ENCODE data around the gene ATP11A.

ATP11A gene

GRCh38 chr13:112760435-112760834 is 70.6 kb downstream of the ATP11A start:
- peak; percentile 73 for DNase-seq (ENCODE audit: low read depth)

DNA sequence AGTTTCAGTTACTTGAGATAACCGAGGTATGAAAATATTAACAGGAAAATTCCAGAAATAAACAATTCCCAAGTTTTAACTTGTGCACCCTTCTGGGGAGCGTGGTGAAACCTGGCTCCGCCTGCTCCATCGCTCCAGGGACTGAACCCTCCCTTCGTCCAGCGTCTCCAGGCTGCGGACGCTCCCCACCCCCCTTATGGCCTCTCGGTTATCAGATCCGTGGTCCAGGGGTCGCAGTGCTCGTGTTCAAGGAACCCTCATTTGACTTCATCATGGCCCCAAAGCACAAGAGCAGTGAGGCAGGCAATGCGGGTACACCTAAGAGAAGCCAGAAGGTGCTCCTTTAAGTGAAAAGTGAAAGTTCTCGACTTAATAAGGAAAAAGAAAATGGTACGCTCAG is 71.1 kb downstream of the ATP11A start:
- no peak for DNase-seq (ENCODE audit: low read depth)

DNA sequence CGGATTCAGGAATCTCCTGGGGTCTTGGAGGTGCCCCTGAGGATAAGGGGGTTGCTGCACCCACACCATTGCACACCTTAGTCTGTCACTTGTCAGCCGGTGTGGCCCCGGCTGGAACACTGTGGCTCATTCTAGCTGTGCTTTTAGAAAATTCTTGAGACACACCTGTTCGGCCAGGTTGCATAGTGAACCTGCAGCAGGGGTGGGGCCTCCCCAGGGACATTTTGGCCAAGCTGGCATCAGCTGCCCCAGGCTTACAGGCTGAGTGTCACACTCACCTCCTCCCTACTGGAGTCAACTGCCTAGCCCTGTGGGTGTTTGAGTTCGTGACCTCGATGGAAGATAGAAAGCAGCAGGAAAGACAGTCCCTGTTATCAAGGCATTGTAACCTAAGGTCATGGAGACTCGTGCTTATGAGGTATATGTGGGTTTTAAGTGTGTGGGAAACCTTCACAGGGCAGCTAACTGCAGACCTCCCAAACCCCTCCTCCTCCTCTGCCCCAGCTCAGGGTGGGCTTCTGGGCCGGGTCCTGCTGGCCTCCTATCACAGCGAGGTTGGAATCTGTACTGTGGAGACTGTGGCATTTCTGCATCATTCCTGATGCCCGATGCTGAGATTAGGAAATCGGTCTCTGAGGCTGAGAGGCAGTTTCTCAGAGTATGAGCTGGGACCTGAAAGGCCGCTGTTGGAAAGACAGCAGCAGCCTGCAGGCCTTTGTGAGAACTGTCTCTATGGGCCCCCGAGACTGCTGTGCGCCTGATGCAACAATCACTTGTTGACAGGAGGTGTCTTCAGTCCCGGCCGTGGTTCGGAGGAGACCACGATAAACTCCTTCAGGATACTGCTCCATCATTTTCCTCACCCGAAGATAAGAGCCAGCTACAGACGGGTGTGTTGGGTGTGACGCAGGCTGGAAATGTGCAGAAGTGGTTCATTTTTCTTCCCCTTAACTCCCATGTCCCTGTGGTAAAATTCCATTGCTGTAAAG is 72.2 kb downstream of the ATP11A start:
- peak; percentile 99 for DNase-seq (ENCODE audit: low read depth)

GRCh38 chr13:112762690-112763080 is 72.8 kb downstream of the ATP11A start:
- no peak for DNase-seq (ENCODE audit: low read depth)

GRCh38 chr13:112764028-112764427 is 74.2 kb downstream of the ATP11A start:
- no peak for DNase-seq (ENCODE audit: low read depth)

GRCh38 chr13:112764864-112765561 is 75.2 kb downstream of the ATP11A start:
- no peak for DNase-seq (ENCODE audit: low read depth)

DNA sequence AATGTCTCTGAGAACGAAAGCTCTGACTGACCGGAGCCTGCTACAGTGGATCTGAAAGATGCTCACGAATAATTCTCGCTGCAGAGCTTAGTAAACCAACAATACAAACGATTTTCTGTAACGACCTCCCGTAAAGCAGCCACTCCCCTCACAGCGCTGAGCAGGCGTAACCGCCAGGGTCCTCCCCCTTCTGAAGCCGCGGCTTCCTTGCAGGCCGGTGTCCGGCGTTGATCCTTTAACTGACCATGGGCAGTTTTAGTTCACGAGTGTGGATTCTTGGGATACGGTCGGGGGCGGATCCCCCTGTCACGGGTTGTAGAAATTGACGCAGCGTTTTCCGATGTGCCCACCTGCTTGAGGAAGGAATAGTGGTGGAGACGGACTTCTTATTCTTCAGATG is 75.9 kb downstream of the ATP11A start:
- no peak for DNase-seq (ENCODE audit: low read depth)

DNA sequence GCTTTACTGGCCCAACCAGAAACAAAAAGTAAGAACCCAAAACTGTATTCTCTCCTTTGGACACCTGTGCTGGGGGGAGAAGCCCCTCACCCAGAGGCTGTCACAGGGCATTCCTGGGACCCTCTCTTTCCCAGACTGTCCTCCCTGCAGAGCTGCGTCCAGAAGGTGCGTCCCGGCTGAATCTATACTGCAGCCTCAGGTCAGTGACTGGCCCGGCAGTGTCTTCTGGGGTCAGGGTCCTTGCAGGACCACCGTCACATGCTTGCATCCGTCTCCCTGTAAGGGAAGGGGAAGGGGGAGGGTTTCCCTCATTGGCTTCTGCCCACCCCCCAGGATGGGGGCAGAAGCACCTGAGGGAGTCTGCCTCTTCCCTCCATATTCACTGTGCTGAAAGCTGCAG is 76.5 kb downstream of the ATP11A start:
- DNase-seq (ENCODE audit: low read depth) = no peak

DNA sequence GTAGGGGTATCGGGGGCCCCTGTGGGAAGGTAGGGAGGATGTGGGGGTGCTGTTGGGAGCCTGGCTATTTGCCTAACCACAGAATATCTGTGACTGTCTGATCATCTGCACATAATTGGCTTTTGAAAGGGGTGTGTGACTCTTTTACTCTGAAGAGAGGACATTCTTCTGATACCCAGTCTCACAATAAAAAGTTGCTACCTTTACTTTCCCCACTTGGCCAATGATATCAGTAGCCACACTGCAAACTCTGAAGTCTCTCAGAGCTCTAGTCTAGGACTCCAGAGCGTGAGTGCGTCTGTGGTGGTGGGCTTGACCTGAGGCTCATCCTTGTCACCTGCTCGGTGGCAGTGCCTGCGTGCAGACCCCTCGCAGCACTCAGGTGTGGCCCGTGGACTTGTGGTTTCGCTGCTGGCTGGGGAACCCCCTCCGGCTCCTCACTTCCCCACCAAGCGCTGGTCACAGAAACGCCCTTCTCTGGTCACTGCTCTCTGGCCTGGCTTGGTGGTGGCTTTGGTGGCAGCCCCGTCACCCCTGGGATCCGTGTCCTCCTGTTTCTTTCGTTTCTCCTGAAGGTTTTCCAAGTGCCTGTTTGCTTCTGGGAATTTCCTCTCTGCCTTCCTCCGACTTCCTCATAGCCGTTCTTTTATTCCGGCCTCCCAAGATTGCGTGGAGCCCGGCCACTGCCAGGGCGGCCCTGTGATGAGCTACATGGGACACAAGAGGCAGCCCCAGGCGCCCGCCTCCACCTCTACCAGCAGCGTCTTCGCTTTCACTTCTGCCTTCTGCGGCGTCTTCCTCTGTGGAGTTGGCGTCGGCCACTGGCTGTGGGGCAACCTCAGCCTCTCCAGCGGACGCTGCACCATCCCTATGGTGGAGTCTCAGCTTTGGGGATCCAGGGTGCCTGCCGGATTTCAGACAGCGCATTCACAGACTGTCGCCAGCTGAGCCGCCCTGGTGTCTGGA is 78.0 kb downstream of the ATP11A start:
- DNase-seq (ENCODE audit: low read depth) = no peak

DNA sequence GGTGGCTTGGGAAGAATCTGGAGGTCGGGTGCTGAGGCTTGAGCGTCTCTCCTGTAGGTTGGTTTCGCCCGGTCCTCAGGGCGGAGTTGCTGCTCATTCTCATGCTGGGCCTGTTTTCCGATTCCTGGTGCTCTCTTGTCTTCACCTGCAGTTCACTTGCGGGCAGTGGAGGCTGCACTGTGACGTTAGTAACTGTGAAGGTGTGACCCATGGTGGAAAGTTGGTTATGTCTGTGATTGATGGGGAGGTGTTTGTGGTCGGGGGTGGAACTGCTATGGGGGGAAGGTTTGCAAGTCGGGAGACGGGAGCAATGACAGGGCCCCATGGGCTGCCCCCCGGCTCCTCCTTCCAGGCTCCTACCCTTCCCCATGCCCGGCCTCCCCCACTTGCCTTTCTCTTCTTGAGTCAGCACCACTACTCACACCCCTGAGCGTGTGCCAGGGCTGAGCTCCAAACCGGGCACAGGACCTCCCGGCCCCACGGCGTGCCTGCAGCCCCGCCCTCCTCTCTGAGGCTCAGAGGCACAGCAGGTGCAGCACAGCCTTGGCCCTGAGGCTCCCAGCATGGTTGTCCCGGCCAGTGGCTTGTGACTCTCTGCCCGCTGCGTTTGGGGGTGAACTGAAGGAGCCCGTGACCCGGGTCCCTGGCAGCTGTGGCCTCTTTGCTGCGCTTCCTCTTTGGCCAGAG is 79.1 kb downstream of the ATP11A start:
- no peak for DNase-seq (ENCODE audit: low read depth)

DNA sequence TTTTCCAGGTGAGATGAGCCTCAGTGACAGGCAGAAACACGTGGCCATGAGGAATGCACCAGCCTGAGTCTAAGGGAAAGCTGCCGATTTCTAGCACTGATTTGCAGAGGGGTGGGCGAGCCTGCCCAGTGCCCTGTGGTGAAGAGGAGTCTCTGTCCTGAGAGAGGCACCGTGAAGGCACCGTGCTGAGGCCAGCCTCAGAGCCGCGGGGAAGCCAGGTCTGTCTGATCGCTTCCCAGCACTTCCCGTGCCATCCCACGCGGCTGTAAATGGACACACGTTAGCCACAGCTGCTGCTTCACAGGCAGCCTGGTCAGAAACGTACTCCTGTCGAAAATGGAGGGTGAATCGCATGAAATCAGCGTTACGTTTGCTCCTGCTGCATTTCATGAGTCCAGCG is 79.8 kb downstream of the ATP11A start:
- DNase-seq (ENCODE audit: low read depth) = no peak

DNA sequence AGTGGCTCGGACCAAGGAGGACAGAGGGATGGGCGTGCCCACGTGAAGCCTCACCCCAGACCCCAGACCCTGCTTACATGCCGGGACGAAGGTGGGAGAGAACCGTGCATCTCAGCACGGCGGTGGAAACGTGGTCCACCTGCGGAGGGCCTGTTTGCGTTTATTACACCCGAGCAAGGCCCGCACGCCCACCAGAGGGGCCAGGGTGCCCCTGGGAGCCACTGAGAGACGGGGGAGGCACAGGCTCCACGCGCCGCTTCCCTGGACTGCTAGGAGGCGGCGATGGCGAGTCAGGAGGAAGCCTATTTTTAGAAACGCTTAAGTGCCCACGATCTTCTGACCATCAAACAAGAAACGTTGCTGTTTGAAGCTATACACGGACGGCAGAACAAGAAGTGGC is 80.7 kb downstream of the ATP11A start:
- DNase-seq (ENCODE audit: low read depth) = no peak

- DNase-seq (ENCODE audit: low read depth) = no peak
These were observed 81.5 kb downstream of the ATP11A start for GRCh38 chr13:112771139-112771876.

DNA sequence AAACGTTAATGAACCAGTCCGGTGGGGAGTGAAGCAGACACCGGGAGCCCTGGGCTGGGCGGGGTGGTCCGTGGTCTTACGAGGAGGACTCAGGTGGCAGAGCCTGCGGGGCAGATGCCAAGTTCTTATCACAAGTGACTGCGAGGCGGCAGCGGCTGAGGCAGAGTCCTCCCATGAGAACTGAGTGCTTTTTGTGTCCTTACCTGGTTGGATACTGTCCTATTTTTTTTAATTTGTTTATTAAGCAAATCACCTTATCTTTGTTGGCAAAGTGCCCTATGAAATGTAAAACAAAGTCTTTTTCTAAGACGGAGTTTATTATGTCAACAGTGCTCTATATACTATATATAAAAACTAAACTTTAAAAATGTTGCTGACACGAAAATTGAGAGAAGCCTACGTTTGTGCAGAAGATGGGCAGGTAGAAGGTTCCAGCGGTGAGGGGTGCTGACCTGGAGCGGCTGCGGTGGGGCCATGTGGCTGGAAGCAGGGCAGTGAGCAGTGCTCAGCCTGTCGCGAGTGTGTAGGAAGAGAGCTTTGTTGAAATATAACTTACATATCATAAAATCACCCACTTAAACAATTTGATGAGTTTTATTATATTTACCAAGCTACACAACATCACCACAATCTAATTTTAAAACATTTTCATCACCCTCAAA is 82.2 kb downstream of the ATP11A start:
- DNase-seq (ENCODE audit: low read depth) = no peak

GRCh38 chr13:112772539-112772909 is 82.7 kb downstream of the ATP11A start:
- DNase-seq (ENCODE audit: low read depth) = no peak

- no peak for DNase-seq (ENCODE audit: low read depth)
These were observed 83.1 kb downstream of the ATP11A start for GRCh38 chr13:112772929-112773328.

GRCh38 chr13:112773601-112774447 is 84.0 kb downstream of the ATP11A start:
- DNase-seq (ENCODE audit: low read depth) = no peak

GRCh38 chr13:112774448-112774792 is 84.6 kb downstream of the ATP11A start:
- no peak for DNase-seq (ENCODE audit: low read depth)

DNA sequence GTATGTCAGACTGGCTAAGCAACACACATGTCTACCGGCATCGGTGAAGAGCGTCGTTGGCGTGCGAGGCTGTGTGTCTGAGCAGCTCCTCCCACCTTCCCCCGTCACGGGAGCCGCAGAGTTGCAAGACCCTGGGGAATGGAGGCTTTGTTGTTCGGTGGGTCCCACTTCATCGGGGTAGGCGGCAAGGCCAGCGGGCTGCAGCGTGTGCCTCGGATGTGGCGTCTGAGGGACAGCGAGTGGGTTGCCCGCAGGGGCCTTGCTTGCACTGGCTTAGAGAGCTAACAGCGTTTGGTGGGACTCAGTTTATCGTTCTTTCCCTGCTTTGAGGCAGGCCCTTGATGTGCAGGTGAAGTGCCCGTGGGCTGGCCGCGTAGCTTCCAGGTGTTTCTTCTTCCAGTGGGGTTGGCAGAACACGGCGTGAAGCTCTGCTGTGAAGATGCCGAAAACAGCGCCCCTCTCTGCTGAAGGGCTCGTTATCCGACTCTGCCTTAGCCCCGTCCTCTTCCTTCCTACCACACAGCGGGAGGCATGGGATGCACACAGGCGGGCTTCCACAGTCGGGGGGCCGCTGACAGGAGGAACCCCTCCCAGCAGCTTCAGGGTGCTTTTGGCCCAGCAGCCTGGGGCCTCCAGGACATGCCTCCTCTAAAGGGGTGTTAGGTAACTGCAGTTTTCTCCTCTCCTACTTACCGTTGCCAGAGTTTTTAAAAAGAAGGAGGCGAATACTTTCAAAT is 85.2 kb downstream of the ATP11A start:
- DNase-seq (ENCODE audit: low read depth) = no peak

Measured in amniotic epithelial cell (primary cell).